Measurements from ENCODE around the gene TMEM272.

GRCh38 chr13:51882570-51883225, 37.7 kb upstream of the TMEM272 start:
- no peak for TF ChIP-seq EZH2 (IDR thresholded peaks at IDR 0.05; ENCODE audit: borderline replicate concordance, low read depth, low read length, severe bottlenecking)
- TF ChIP-seq, protein P1, sequence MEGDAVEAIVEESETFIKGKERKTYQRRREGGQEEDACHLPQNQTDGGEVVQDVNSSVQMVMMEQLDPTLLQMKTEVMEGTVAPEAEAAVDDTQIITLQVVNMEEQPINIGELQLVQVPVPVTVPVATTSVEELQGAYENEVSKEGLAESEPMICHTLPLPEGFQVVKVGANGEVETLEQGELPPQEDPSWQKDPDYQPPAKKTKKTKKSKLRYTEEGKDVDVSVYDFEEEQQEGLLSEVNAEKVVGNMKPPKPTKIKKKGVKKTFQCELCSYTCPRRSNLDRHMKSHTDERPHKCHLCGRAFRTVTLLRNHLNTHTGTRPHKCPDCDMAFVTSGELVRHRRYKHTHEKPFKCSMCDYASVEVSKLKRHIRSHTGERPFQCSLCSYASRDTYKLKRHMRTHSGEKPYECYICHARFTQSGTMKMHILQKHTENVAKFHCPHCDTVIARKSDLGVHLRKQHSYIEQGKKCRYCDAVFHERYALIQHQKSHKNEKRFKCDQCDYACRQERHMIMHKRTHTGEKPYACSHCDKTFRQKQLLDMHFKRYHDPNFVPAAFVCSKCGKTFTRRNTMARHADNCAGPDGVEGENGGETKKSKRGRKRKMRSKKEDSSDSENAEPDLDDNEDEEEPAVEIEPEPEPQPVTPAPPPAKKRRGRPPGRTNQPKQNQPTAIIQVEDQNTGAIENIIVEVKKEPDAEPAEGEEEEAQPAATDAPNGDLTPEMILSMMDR (IDR thresholded peaks at IDR 0.05; ENCODE audit: borderline replicate concordance, extremely low read depth, low read length, poor library complexity, severe bottlenecking) = no peak
